Parathyroid adenoma (tissue), 2 donors: ENCODE results near the gene CHCHD3.

Source experiments
- H2AFZ ChIP-seq: fragments of 300-600 bp; sonication (generic); one replicate; pipeline ENCODE4 v1.7.0; 2017; ENCODE audit warnings: antibody characterized with exemption, mild to moderate bottlenecking
- H3K27ac ChIP-seq: fragments of 300-600 bp; sonication (generic); one replicate; pipeline ENCODE4 v1.7.0; 2017
- H3K27me3 ChIP-seq: fragments of 300-600 bp; sonication (generic); one replicate; pipeline ENCODE4 v1.7.0; 2017; ENCODE audit warnings: low read length; ENCODE audit not compliant: control insufficient read depth, insufficient read depth
- H3K36me3 ChIP-seq: fragments of 300-600 bp; sonication (generic); one replicate; pipeline ENCODE4 v1.7.0; 2017; ENCODE audit warnings: low read length; ENCODE audit not compliant: control insufficient read depth, insufficient read depth
- H3K4me1 ChIP-seq: fragments of 300-600 bp; sonication (generic); one replicate; pipeline ENCODE4 v1.7.0; 2017; ENCODE audit warnings: control low read depth
- H3K4me2 ChIP-seq: fragments of 300-600 bp; sonication (generic); one replicate; pipeline ENCODE4 v1.7.0; 2017; ENCODE audit warnings: low read length
- H3K4me3 ChIP-seq: fragments of 300-600 bp; sonication (generic); one replicate; pipeline ENCODE4 v1.7.0; 2017; ENCODE audit warnings: low read depth, low read length
- H3K79me2 ChIP-seq: fragments of 300-600 bp; sonication (generic); one replicate; pipeline ENCODE4 v1.7.0; 2017; ENCODE audit warnings: control low read depth
- H3K9ac ChIP-seq: fragments of 300-600 bp; sonication (generic); one replicate; pipeline ENCODE4 v1.7.0; 2017; ENCODE audit warnings: mild to moderate bottlenecking
- H3K9me3 ChIP-seq: fragments of 300-600 bp; sonication (generic); one replicate; pipeline ENCODE4 v1.7.0; 2017; ENCODE audit warnings: low read length; ENCODE audit not compliant: control insufficient read depth
- TF ChIP-seq, protein P1 (sequence below): fragments of 300-600 bp; sonication (generic); IDR thresholded peaks from one replicate; pipeline ENCODE4 v1.7.0; 2017; ENCODE audit warnings: antibody characterized with exemption, mild to moderate bottlenecking
- donor health status: primary hyperparathyroidism.

CHCHD3 gene

GRCh38 chr7:132769280-132769679 lies 312.6 kb downstream of the CHCHD3 start:
- Histone ChIP-seq H3K4me3 (no peak overlapping the region), H3K79me2 (no peaks in the 10 kb centered on the region), H3K9me3 (no peaks in the 10 kb centered on the region), H3K27ac (no peak overlapping the region), H3K36me3 (no peaks in the 10 kb centered on the region), H2AFZ (no peak overlapping the region), H3K9ac (no peak overlapping the region), H3K4me2 (no peak overlapping the region), H3K4me1 (no peaks in the 10 kb centered on the region), H3K27me3 (no peaks in the 10 kb centered on the region)
- TF ChIP-seq, protein P1, sequence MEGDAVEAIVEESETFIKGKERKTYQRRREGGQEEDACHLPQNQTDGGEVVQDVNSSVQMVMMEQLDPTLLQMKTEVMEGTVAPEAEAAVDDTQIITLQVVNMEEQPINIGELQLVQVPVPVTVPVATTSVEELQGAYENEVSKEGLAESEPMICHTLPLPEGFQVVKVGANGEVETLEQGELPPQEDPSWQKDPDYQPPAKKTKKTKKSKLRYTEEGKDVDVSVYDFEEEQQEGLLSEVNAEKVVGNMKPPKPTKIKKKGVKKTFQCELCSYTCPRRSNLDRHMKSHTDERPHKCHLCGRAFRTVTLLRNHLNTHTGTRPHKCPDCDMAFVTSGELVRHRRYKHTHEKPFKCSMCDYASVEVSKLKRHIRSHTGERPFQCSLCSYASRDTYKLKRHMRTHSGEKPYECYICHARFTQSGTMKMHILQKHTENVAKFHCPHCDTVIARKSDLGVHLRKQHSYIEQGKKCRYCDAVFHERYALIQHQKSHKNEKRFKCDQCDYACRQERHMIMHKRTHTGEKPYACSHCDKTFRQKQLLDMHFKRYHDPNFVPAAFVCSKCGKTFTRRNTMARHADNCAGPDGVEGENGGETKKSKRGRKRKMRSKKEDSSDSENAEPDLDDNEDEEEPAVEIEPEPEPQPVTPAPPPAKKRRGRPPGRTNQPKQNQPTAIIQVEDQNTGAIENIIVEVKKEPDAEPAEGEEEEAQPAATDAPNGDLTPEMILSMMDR = no peak

DNA sequence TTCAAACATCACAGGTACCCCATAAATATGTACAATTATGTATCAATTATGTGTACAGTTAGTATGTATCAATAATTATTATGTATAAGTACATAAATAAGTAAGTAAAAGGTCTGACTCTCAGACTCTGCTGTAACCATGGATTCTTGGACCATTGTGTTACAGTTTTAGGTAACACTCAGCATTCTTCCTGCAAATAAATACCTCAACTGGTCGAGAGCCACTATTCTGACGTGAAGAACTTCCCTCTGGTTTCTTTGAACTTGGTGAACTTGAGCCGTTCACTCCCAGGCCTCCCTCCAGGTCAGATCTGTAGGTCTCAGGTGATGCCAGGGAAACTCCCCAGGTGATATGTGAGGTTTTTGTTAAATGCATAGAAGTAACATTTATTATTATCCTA lies 313.8 kb downstream of the CHCHD3 start:
- Histone ChIP-seq H3K4me3 (no peak overlapping the region), H2AFZ (no peak overlapping the region), H3K27ac (no peak overlapping the region), H3K9me3 (no peaks in the 10 kb centered on the region), H3K27me3 (no peaks in the 10 kb centered on the region), H3K4me2 (no peak overlapping the region), H3K36me3 (no peaks in the 10 kb centered on the region), H3K79me2 (no peaks in the 10 kb centered on the region), H3K4me1 (no peaks in the 10 kb centered on the region), H3K9ac (no peak overlapping the region)
- TF ChIP-seq, protein P1 = no peak

- Histone ChIP-seq H3K4me3 (no peak overlapping the region), H3K4me2 (no peak overlapping the region), H3K27me3 (no peaks in the 10 kb centered on the region), H3K27ac (no peak overlapping the region), H3K9ac (no peak overlapping the region), H3K9me3 (no peaks in the 10 kb centered on the region), H3K4me1 (no peaks in the 10 kb centered on the region), H2AFZ (no peak overlapping the region), H3K36me3 (no peaks in the 10 kb centered on the region), H3K79me2 (no peaks in the 10 kb centered on the region)
- TF ChIP-seq, protein P1 = no peak
Measured at GRCh38 chr7:132767378-132767777, 314.5 kb downstream of the CHCHD3 start.

GRCh38 chr7:132766660-132767059 lies 315.2 kb downstream of the CHCHD3 start:
- no peaks in the 10 kb centered on the region for H3K9me3 ChIP-seq
- H3K36me3 ChIP-seq = no peaks in the 10 kb centered on the region
- H3K79me2 ChIP-seq = no peaks in the 10 kb centered on the region
- H3K27ac ChIP-seq = no peak overlapping the region
- H3K4me1 ChIP-seq = no peaks in the 10 kb centered on the region
- no peak overlapping the region for H3K4me2 ChIP-seq
- no peaks in the 10 kb centered on the region for H3K27me3 ChIP-seq
- no peak overlapping the region for H3K4me3 ChIP-seq
- TF ChIP-seq, protein P1 = no peak
- no peak overlapping the region for H3K9ac ChIP-seq
- no peak overlapping the region for H2AFZ ChIP-seq

DNA sequence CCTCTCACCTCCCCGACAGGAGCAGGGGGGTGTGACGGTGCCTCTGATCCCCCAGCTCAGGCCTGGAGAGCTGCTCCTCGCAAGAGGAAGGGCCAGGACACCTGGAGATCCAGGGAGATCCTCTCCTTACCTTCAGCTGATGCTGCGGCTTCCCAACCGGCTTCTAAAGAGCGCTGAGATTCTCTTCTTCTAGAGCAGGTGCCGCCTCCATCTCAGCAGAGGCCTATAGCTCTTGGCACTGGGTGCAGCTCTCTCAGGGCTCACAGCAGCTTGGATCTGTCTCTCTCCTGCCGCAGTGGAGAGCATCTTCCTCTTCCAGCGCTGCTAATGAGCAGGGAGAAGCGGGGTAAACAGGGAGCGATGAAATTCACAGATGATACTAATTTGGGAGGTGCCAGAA lies 316.0 kb downstream of the CHCHD3 start:
- TF ChIP-seq, protein P1 = no peak
- no peak overlapping the region for H2AFZ ChIP-seq
- no peaks in the 10 kb centered on the region for H3K4me1 ChIP-seq
- H3K27ac ChIP-seq = no peak overlapping the region
- no peaks in the 10 kb centered on the region for H3K27me3 ChIP-seq
- H3K79me2 ChIP-seq = no peaks in the 10 kb centered on the region
- H3K9me3 ChIP-seq = no peaks in the 10 kb centered on the region
- no peaks in the 10 kb centered on the region for H3K36me3 ChIP-seq
- H3K4me3 ChIP-seq = no peak overlapping the region
- no peak overlapping the region for H3K4me2 ChIP-seq
- H3K9ac ChIP-seq = no peak overlapping the region
